ENCODE results near the gene PRPSAP1.
A peak's percentile ranks its signal among the peaks of the same experiment; 100 is the strongest.

DNA sequence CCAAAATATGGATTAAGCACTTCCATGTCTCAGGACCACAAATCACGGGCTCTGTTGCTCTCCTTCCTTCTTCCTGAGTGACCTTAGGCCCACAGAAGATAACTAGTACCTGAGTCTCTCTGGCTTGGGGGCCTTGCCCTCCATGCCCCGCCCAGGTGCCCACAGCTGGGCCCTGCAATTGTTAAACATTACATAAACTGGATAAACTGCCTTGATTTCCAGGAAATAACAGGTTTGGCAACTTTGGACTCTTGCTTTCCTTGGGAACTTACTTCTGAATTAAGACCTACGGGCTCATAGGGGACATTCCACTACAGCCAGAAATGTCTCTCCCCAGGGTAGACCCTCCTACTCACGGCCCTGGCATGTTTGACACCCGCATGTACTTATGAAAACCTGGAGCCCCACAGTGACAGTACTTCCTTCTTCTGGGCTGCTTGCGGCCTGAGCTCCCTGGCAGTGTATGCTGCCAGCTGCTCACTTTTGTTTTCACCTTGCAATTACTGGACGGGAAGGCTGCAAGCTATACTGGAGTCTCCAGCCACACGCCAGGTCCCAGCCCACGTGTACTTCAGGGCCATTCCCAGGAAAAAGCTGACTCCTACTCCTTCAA lies 90.9 kb downstream of the PRPSAP1 start:
- TF ChIP-seq, protein P1, sequence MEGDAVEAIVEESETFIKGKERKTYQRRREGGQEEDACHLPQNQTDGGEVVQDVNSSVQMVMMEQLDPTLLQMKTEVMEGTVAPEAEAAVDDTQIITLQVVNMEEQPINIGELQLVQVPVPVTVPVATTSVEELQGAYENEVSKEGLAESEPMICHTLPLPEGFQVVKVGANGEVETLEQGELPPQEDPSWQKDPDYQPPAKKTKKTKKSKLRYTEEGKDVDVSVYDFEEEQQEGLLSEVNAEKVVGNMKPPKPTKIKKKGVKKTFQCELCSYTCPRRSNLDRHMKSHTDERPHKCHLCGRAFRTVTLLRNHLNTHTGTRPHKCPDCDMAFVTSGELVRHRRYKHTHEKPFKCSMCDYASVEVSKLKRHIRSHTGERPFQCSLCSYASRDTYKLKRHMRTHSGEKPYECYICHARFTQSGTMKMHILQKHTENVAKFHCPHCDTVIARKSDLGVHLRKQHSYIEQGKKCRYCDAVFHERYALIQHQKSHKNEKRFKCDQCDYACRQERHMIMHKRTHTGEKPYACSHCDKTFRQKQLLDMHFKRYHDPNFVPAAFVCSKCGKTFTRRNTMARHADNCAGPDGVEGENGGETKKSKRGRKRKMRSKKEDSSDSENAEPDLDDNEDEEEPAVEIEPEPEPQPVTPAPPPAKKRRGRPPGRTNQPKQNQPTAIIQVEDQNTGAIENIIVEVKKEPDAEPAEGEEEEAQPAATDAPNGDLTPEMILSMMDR (IDR thresholded peaks at IDR 0.05; ENCODE audit: low read depth, low read length), result no peak
- no peak for TF ChIP-seq POLR2A (IDR thresholded peaks at IDR 0.05; ENCODE audit: extremely low read depth, insufficient read length)
- TF ChIP-seq, protein P2, sequence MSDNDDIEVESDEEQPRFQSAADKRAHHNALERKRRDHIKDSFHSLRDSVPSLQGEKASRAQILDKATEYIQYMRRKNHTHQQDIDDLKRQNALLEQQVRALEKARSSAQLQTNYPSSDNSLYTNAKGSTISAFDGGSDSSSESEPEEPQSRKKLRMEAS (IDR thresholded peaks at IDR 0.05; ENCODE audit: low read depth, low read length), result peak; percentile 53; the same call in 1 of the 2 replicates
- no peak for TF ChIP-seq MYC (IDR thresholded peaks at IDR 0.05; ENCODE audit: low read depth, low read length)

Measured in NB4 (cell line).